ENCODE data around the gene POLR2H.

- TF ChIP-seq GATA3 (IDR thresholded peaks at IDR 0.05; ENCODE audit: low read depth, low read length) (no peak), GATA2 (IDR thresholded peaks at IDR 0.05; ENCODE audit: low read depth, low read length) (no peak)
Observed at GRCh38 chr3:184387174-184387714, 25.7 kb downstream of the POLR2H start.
